PC-9 (cell line): ENCODE data around the gene KCNC1. TPM values are rescaled to one million over a fixed set of nuclear protein-coding genes. Genes with fewer than 3 reads are reported as not detected.

Experiments used
- BruUV-seq: library from RNA; stranded (reverse); fragments of 400-500 nt; replicated peaks from 2 replicates; lab custom pipeline; 2021; lab: Mats Ljungman, UMichigan
- CTCF ChIA-PET: fragments of 300-600 bp; sonication (Branson Sonifier 250); formaldehyde crosslinking; loops from one replicate; lab custom pipeline; 2022; ENCODE audit warnings: antibody characterized with exemption; lab: Charles Lee
- POLR2A ChIA-PET: fragments of 300-600 bp; sonication (Branson Sonifier 250); formaldehyde crosslinking; loops from one replicate; lab custom pipeline; 2022; ENCODE audit warnings: antibody characterized with exemption; ENCODE audit not compliant: unreplicated experiment; lab: Charles Lee
- DNase-seq, 2 experiments: peaks; one replicate each; pipeline versions ENCODE4 v3.0.0 to v3.0.0-alpha.2; 2015 to 2022; ENCODE audit warnings: mixed read lengths in 1 of 2
- H2AFZ ChIP-seq: fragments of 200-600 bp; sonication (generic); 2 replicates; pipeline ENCODE4 v1.8.1; 2017; ENCODE audit warnings: antibody characterized with exemption
- H3F3A ChIP-seq: fragments of 200-600 bp; sonication (generic); 2 replicates; pipeline ENCODE4 v1.8.1; 2017; ENCODE audit warnings: antibody characterized with exemption, mild to moderate bottlenecking, low read depth; ENCODE audit not compliant: insufficient read depth
- H3K27ac ChIP-seq: fragments of 200-600 bp; sonication (generic); 2 replicates; pipeline ENCODE4 v1.6.1; 2016; ENCODE audit warnings: mixed run types
- H3K27me3 ChIP-seq: fragments of 200-600 bp; sonication (generic); 2 replicates; pipeline ENCODE4 v1.6.1; 2016; ENCODE audit warnings: low read depth, mixed run types; ENCODE audit not compliant: insufficient read depth
- H3K36me3 ChIP-seq: fragments of 200-600 bp; sonication (generic); 2 replicates; pipeline ENCODE4 v1.6.1; 2016; ENCODE audit warnings: low read depth, mixed run types
- H3K4me1 ChIP-seq: fragments of 200-600 bp; sonication (generic); replicated peaks from 2 replicates; pipeline ENCODE4 v1.6.1; 2016; ENCODE audit warnings: mixed run types; ENCODE audit not compliant: insufficient read depth
- H3K4me2 ChIP-seq: fragments of 200-600 bp; sonication (generic); 2 replicates; pipeline ENCODE4 v1.6.1; 2017; ENCODE audit warnings: mixed run types
- H3K4me3 ChIP-seq: fragments of 200-600 bp; sonication (generic); 2 replicates; pipeline ENCODE4 v1.6.1; 2016; ENCODE audit warnings: mixed run types
- H3K79me2 ChIP-seq: fragments of 200-600 bp; sonication (generic); 2 replicates; pipeline ENCODE4 v1.6.1; 2017; ENCODE audit warnings: low read depth, mixed run types
- H3K9me2 ChIP-seq: fragments of 200-600 bp; sonication (generic); 2 replicates; pipeline ENCODE4 v1.8.1; 2017; ENCODE audit warnings: mild to moderate bottlenecking; ENCODE audit not compliant: insufficient read depth
- H3K9me3 ChIP-seq: fragments of 200-600 bp; sonication (generic); 2 replicates; pipeline ENCODE4 v1.8.1; 2016; ENCODE audit warnings: low read depth; ENCODE audit not compliant: insufficient read depth
- H4K20me1 ChIP-seq: fragments of 200-600 bp; sonication (generic); 2 replicates; pipeline ENCODE4 v1.8.1; 2017; ENCODE audit not compliant: insufficient read depth
- EZH2 ChIP-seq: fragments of 200-600 bp; sonication (generic); IDR thresholded peaks from 2 replicates; pipeline ENCODE4 v1.8.0; 2017; ENCODE audit warnings: antibody characterized with exemption, low read depth
- intact Hi-C: fragments of 100-400 bp; cut with micrococcal nuclease; formaldehyde crosslinking; loops from one replicate; pipeline ENCODE4 v1.10.0; 2022; ENCODE audit not compliant: unreplicated experiment
- total RNA-seq: library from RNA; stranded (reverse); gene quantifications from 2 replicates; pipeline ENCODE4 v1.2.3, GENCODE V29; 2021
- TF ChIP-seq, protein P1 (sequence below): fragments of 200-600 bp; sonication (generic); conservative IDR thresholded peaks from 2 replicates; pipeline ENCODE4 v1.6.1; 2017; ENCODE audit warnings: mixed run types, antibody characterized with exemption, mild to moderate bottlenecking, moderate library complexity

Gene KCNC1
- total RNA-seq, 1 experiment from 2014 or later: not detected

DNA sequence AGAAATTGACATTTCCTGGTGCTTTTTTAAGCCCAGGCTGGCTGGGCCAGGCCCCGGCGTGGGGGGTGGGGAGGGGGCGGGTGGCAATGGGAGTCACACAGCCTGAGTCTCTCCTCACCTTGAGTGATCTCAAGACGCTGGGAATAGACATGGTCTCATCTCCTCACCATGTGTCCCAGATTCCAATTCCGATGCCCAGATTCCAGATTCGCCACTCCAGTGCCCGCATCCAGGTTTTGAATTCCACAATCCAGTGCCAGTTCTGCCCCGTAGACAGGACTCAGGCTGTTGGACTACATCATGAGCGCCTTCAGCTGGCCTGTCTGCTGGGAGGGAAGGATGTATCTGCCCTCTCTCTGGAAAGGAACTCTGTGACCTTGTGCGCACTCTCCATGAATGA, 19.1 kb downstream of the KCNC1 start:
- no TSS peak for BruUV-seq
- H3K9me3 ChIP-seq: no peaks in the 10 kb centered on the region
- POLR2A ChIA-PET: no interaction called here
- intact Hi-C loops: no loop called here
- TF ChIP-seq, protein P1, sequence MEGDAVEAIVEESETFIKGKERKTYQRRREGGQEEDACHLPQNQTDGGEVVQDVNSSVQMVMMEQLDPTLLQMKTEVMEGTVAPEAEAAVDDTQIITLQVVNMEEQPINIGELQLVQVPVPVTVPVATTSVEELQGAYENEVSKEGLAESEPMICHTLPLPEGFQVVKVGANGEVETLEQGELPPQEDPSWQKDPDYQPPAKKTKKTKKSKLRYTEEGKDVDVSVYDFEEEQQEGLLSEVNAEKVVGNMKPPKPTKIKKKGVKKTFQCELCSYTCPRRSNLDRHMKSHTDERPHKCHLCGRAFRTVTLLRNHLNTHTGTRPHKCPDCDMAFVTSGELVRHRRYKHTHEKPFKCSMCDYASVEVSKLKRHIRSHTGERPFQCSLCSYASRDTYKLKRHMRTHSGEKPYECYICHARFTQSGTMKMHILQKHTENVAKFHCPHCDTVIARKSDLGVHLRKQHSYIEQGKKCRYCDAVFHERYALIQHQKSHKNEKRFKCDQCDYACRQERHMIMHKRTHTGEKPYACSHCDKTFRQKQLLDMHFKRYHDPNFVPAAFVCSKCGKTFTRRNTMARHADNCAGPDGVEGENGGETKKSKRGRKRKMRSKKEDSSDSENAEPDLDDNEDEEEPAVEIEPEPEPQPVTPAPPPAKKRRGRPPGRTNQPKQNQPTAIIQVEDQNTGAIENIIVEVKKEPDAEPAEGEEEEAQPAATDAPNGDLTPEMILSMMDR: no peak
- TF ChIP-seq EZH2: no peak
- no peak overlapping the region for H3K4me2 ChIP-seq
- H3K4me1 ChIP-seq: no peaks in the 10 kb centered on the region
- no peaks in the 10 kb centered on the region for H3F3A ChIP-seq
- H3K9me2 ChIP-seq: no peaks in the 10 kb centered on the region
- no peaks in the 10 kb centered on the region for H3K36me3 ChIP-seq
- CTCF ChIA-PET: no interaction called here
- no peaks in the 10 kb centered on the region for H3K79me2 ChIP-seq
- no peak overlapping the region for H3K4me3 ChIP-seq
- H4K20me1 ChIP-seq: no peaks in the 10 kb centered on the region
- no peak for DNase-seq
- no peak overlapping the region for H3K27ac ChIP-seq
- no peak overlapping the region for H2AFZ ChIP-seq
- peaks cover 82% of the 10 kb centered on the region for H3K27me3 ChIP-seq

DNA sequence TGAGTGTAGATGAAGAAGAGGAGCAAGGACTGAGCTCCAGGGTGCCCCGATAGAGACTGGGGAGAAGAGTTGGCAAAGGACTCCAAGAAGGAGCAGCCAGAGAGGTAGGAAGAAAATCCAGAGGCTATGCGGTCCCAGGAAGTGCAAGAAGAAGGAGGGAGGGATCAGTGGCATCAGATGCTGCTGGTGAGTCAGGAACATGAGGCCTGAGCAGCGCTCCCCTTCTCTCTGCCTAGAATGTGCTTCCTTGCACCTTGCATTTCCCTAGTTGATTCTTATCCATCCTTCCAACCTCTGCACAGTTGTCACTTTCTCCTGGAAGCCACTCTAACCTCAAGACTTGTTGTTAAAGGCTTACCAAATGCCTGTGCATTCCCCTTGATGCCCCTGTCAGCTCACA, 21.3 kb downstream of the KCNC1 start:
- Histone ChIP-seq H3K4me2 (no peak overlapping the region), H3K79me2 (no peaks in the 10 kb centered on the region), H3K4me3 (no peak overlapping the region), H3K36me3 (no peaks in the 10 kb centered on the region), H3K9me2 (no peaks in the 10 kb centered on the region), H3K4me1 (no peaks in the 10 kb centered on the region), H3K27me3 (peaks cover 65% of the 10 kb centered on the region), H2AFZ (no peak overlapping the region), H3K27ac (no peak overlapping the region), H3K9me3 (no peaks in the 10 kb centered on the region), H3F3A (no peaks in the 10 kb centered on the region), H4K20me1 (no peaks in the 10 kb centered on the region)
- ChIA-PET POLR2A (no interaction called here), CTCF (no interaction called here)
- DNase-seq: no peak
- intact Hi-C loops: no loop called here
- BruUV-seq: no TSS peak
- TF ChIP-seq, protein P1: no peak
- TF ChIP-seq EZH2: no peak

DNA sequence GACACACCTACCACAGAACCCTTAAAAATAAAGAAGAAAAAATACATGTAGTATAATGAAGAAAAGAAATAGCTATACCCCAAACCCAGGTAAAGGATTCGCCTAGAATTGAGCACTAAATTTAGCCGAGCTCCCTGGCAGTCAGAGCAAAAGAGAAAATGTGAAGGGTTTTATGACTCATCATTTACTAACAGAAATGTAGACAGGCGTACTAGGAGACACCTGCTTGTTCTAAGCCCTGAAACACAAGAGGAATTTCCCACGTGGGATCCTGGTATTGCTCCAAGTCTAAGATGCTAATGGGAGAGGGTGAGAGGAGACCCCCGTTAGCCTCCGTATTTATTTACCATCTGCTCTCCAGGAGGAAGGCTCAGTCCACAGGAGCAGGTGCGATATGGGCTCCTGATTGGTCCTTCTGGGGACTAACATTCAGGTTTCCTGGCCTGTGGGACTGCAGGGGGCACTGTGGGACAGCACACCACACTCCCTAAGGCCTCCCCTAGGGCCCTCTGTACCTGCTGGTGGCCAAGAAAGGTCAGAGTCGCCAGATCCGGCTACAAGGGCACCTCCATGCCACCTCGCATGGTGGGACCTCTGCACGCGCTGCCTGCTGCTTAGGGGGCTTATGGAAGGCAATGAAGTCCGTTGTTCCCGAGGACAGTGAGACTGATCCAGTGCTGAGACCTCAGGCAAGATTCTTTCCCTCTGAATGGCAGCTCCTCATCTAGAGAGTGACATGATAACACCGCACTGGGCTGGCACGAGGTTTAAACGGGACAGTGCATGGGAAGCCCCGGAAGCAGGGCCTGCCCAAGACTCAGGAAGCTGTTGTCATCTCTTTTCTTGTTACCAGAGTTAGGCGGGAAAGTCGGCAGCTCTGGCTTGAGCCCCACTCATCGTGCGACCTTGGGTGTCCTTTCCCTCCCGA, 25.8 kb downstream of the KCNC1 start:
- H2AFZ ChIP-seq: no peak overlapping the region
- no peaks in the 10 kb centered on the region for H4K20me1 ChIP-seq
- DNase-seq: peak; percentile 41 to 57
- intact Hi-C loops: loop anchor here (1.0 to 5.0 kb wide), 3 partner anchors 52 to 218 kb away; no protein-coding TSS in a partner anchor
- no peaks in the 10 kb centered on the region for H3K4me1 ChIP-seq
- H3K36me3 ChIP-seq: no peaks in the 10 kb centered on the region
- no peaks in the 10 kb centered on the region for H3K9me2 ChIP-seq
- BruUV-seq: no TSS peak
- no peak overlapping the region for H3K4me3 ChIP-seq
- peak overlapping the region; percentile 37; the same call in 1 of the 2 replicates for H3K4me2 ChIP-seq
- H3K79me2 ChIP-seq: no peaks in the 10 kb centered on the region
- H3K27ac ChIP-seq: no peak overlapping the region
- H3F3A ChIP-seq: no peaks in the 10 kb centered on the region
- H3K9me3 ChIP-seq: no peaks in the 10 kb centered on the region
- CTCF ChIA-PET: interaction anchor here (0.7 to 2.3 kb wide), 2 partner anchors 52 to 218 kb away, joined by 3 to 10 read pairs; no protein-coding TSS in a partner anchor
- TF ChIP-seq EZH2: no peak
- TF ChIP-seq, protein P1: peak; percentile 69
- POLR2A ChIA-PET: interaction anchor here (0.7 kb wide), 1 partner anchor 16 kb away, joined by 3 read pairs; no protein-coding TSS in a partner anchor
- H3K27me3 ChIP-seq: peaks cover 21% of the 10 kb centered on the region
